Aorta (tissue), 5 donors: ENCODE measurements around the gene TMEM95. TPM values are rescaled to one million over a fixed set of nuclear protein-coding genes. Genes with fewer than 3 reads are reported as not detected.
"Not testable (repeated sequence)": the region's sequence is repeated elsewhere in the genome, so short reads cannot be mapped to it uniquely, and the experiment has no call there.

Experiments used
- ATAC-seq: fragments of 200-7000 bp; cut with Tn5 transposase; one replicate; pipeline ENCODE4 v1.9.1; 2022; ENCODE audit warnings: moderate library complexity; ENCODE audit not compliant: low FRiP score
- DNase-seq, 2 donors: peaks; one replicate each; pipeline ENCODE4 v3.0.0-alpha.2; 2020
- H3K27ac ChIP-seq, 2 donors: one replicate each; pipeline ENCODE4 v1.5.1; 2013; ENCODE audit warnings: low read length in 2 of 2, mild to moderate bottlenecking in 2 of 2, moderate library complexity in 2 of 2, control low read depth in 1 of 2, inconsistent platforms in 1 of 2, low read depth in 1 of 2
- H3K27me3 ChIP-seq, 2 donors: one replicate each; pipeline ENCODE4 v1.6.1; 2013; ENCODE audit warnings: control low read depth in 1 of 2, low read length in 1 of 2, mild to moderate bottlenecking in 1 of 2, moderate library complexity in 1 of 2; ENCODE audit not compliant: insufficient read depth in 2 of 2, control insufficient read depth in 1 of 2
- H3K36me3 ChIP-seq, 2 donors: one replicate each; pipeline ENCODE4 v1.6.1; 2013; ENCODE audit warnings: control low read depth in 1 of 2, low read length in 1 of 2, mild to moderate bottlenecking in 1 of 2; ENCODE audit not compliant: insufficient read depth in 2 of 2, control insufficient read depth in 1 of 2
- H3K4me1 ChIP-seq, 2 donors: one replicate each; pipeline ENCODE4 v1.6.1; 2013; ENCODE audit warnings: low read length in 2 of 2, control low read depth in 1 of 2, mild to moderate bottlenecking in 1 of 2, moderate library complexity in 1 of 2; ENCODE audit not compliant: insufficient read depth in 2 of 2, control insufficient read depth in 1 of 2
- H3K4me3 ChIP-seq, 2 donors: one replicate each; pipeline ENCODE4 v1.5.1; 2013; ENCODE audit warnings: low read length in 2 of 2, control low read depth in 1 of 2, mild to moderate bottlenecking in 1 of 2
- H3K9me3 ChIP-seq: one replicate; pipeline ENCODE4 v1.6.1; 2013; ENCODE audit warnings: mild to moderate bottlenecking, low read length; ENCODE audit not compliant: control insufficient read depth
- WGBS, 2 donors: extraction: QIAGEN DNeasy Blood & Tissue Kit; methylation state at CpG; one replicate each; pipeline ENCODE4 v1.1.7; 2013; 5-methylcytosine and 5-hydroxymethylcytosine counted together
- intact Hi-C, 2 donors: fragments of 100-400 bp; cut with DNase I; formaldehyde crosslinking; loops; one replicate each; pipeline versions ENCODE4 v1.14.2 to v1.15.0; 2022
- polyA plus RNA-seq, 2 donors: library from polyadenylated mRNA; stranded (reverse); fragments of 200-250 nt; gene quantifications; one replicate each; pipeline ENCODE4 v1.2.3, GENCODE V29; 2013
- total RNA-seq, 2 donors: library from RNA; stranded (reverse); fragmentation: NEBNext Ultra II Directional; extraction: Animal tissue kit (Norgen Biotek cat#: 25700); gene quantifications; one replicate each; pipeline ENCODE4 v1.2.1, GENCODE V29; 2021
- donor health status: healthy with polysubstance abuse.
- donor health status: Bipolar disorder and iron deficiency.
- donor health status: DM: no; HTN: no; CAD: no.
- donor health status: DM: no; HTN: no; CAD: no.
- donor health status: DM: yes; HTN: yes; CAD: no.

The TMEM95 gene
- total and polyA plus RNA-seq, 4 donors, result not detected

- 73 to 74% methylated on average over 8 of the region's 8 CpGs for WGBS, 2 donors
- no peak for DNase-seq
- intact Hi-C loops, result loop anchor here (2.0 to 10.0 kb wide), 5 partner anchors 36 to 208 kb away; partner anchors contain the start of genes TMEM102 (in 2 of the 2), FGF11 (in 1 of the 2), PLSCR3 (in 1 of the 2) and SENP3 (in 1 of the 2)
- Histone ChIP-seq H3K9me3 (no peaks in the 10 kb centered on the region), H3K4me1 (peaks cover 0 to 7% of the 10 kb centered on the region in 2 donors), H3K27ac (no peak overlapping the region), H3K36me3 (no peaks in the 10 kb centered on the region), H3K4me3 (no peak overlapping the region), H3K27me3 (no peaks in the 10 kb centered on the region)
- ATAC-seq, result no peak
Observed at GRCh38 chr17:7356756-7357155, 1.8 kb downstream of the TMEM95 start.

GRCh38 chr17:7357381-7357780, 2.4 kb downstream of the TMEM95 start:
- DNase-seq (no peak), ATAC-seq (no peak)
- Histone ChIP-seq H3K9me3 (no peaks in the 10 kb centered on the region), H3K27ac (no peak overlapping the region), H3K36me3 (no peaks in the 10 kb centered on the region), H3K4me1 (peaks cover 0 to 7% of the 10 kb centered on the region in 2 donors), H3K27me3 (no peaks in the 10 kb centered on the region), H3K4me3 (no peak overlapping the region)
- intact Hi-C loops, result loop anchor here (2.0 to 10.0 kb wide), 5 partner anchors 35 to 207 kb away; partner anchors contain the start of genes TMEM102 (in 2 of the 2), FGF11 (in 1 of the 2), PLSCR3 (in 1 of the 2) and SENP3 (in 1 of the 2)
- WGBS, 2 donors, result 45 to 54% methylated on average over 2 of the region's 2 CpGs

GRCh38 chr17:7361906-7362305, 7.0 kb downstream of the TMEM95 start:
- Histone ChIP-seq H3K27ac (no peak overlapping the region), H3K27me3 (no peaks in the 10 kb centered on the region), H3K36me3 (no peaks in the 10 kb centered on the region), H3K9me3 (no peaks in the 10 kb centered on the region), H3K4me3 (no peak overlapping the region), H3K4me1 (no peaks in the 10 kb centered on the region)
- 64 to 65% methylated on average over 3 of the region's 3 CpGs for WGBS, 2 donors
- ATAC-seq, result no peak
- intact Hi-C loops, result no loop called here
- DNase-seq, result no peak

GRCh38 chr17:7363311-7363710, 8.4 kb downstream of the TMEM95 start:
- no peak overlapping the region for H3K27ac ChIP-seq
- H3K36me3 ChIP-seq, result no peaks in the 10 kb centered on the region
- no peaks in the 10 kb centered on the region for H3K4me1 ChIP-seq
- WGBS, 2 donors, result 93 to 96% methylated on average over 6 of the region's 6 CpGs
- H3K4me3 ChIP-seq, result no peak overlapping the region
- no peaks in the 10 kb centered on the region for H3K9me3 ChIP-seq
- intact Hi-C loops, result no loop called here
- DNase-seq (no peak), ATAC-seq (no peak)
- no peaks in the 10 kb centered on the region for H3K27me3 ChIP-seq

GRCh38 chr17:7365963-7366362, 11.0 kb downstream of the TMEM95 start:
- H3K27ac ChIP-seq, H3K9me3 ChIP-seq, DNase-seq, H3K27me3 ChIP-seq, H3K4me1 ChIP-seq, ATAC-seq, H3K4me3 ChIP-seq, intact Hi-C loops, H3K36me3 ChIP-seq: not testable (repeated sequence)
- 88% methylated on average over 6 of the region's 7 CpGs for WGBS, 2 donors

GRCh38 chr17:7367083-7367482, 12.1 kb downstream of the TMEM95 start:
- H3K36me3 ChIP-seq, result no peaks in the 10 kb centered on the region
- no peaks in the 10 kb centered on the region for H3K27me3 ChIP-seq
- H3K4me3 ChIP-seq, result no peak overlapping the region
- no peaks in the 10 kb centered on the region for H3K4me1 ChIP-seq
- no peak for ATAC-seq
- WGBS, 2 donors, result 84 to 88% methylated on average over 8 of the region's 8 CpGs
- no peak overlapping the region for H3K27ac ChIP-seq
- intact Hi-C loops, result no loop called here
- DNase-seq, result no peak
- H3K9me3 ChIP-seq, result no peaks in the 10 kb centered on the region

GRCh38 chr17:7367918-7368598, 13.1 kb downstream of the TMEM95 start:
- 60 to 62% methylated on average over 13 of the region's 13 CpGs for WGBS, 2 donors
- intact Hi-C loops, result no loop called here
- no peaks in the 10 kb centered on the region for H3K36me3 ChIP-seq
- no peak overlapping the region for H3K27ac ChIP-seq
- no peaks in the 10 kb centered on the region for H3K4me1 ChIP-seq
- no peaks in the 10 kb centered on the region for H3K27me3 ChIP-seq
- no peak for DNase-seq
- no peaks in the 10 kb centered on the region for H3K9me3 ChIP-seq
- H3K4me3 ChIP-seq, result no peak overlapping the region
- ATAC-seq, result no peak

- H3K27ac ChIP-seq, intact Hi-C loops, DNase-seq, H3K4me3 ChIP-seq, H3K36me3 ChIP-seq, H3K27me3 ChIP-seq, H3K9me3 ChIP-seq, H3K4me1 ChIP-seq, ATAC-seq: not testable (repeated sequence)
- 92% methylated on average over 5 of the region's 5 CpGs for WGBS, 2 donors
Observed at GRCh38 chr17:7368599-7368994, 13.6 kb downstream of the TMEM95 start.

- Histone ChIP-seq H3K36me3 (no peaks in the 10 kb centered on the region), H3K4me3 (no peak overlapping the region), H3K4me1 (no peaks in the 10 kb centered on the region), H3K9me3 (no peaks in the 10 kb centered on the region), H3K27me3 (no peaks in the 10 kb centered on the region), H3K27ac (no peak overlapping the region)
- DNase-seq (no peak), ATAC-seq (no peak)
- intact Hi-C loops, result no loop called here
- WGBS, 2 donors, result 87 to 88% methylated on average over 5 of the region's 5 CpGs
Observed at GRCh38 chr17:7369825-7370224, 14.9 kb downstream of the TMEM95 start.
